Measurements from ENCODE around the gene SIGLEC5.
A peak's percentile ranks its signal among the peaks of the same experiment; 100 is the strongest.

The SIGLEC5 gene

GRCh38 chr19:51627491-51628138 lies 2.6 kb downstream of the SIGLEC5 start:
- DNase-seq (ENCODE audit: low spot score), result no peak

- DNase-seq (ENCODE audit: low spot score), result no peak
Observed at GRCh38 chr19:51626675-51627074, 3.5 kb downstream of the SIGLEC5 start.

GRCh38 chr19:51621178-51621577 lies 9.0 kb downstream of the SIGLEC5 start:
- no peak for DNase-seq (ENCODE audit: low spot score)

- DNase-seq (ENCODE audit: low spot score), result no peak
Observed at GRCh38 chr19:51615991-51616390, 14.2 kb downstream of the SIGLEC5 start.

GRCh38 chr19:51614789-51615188 lies 15.4 kb downstream of the SIGLEC5 start:
- no peak for DNase-seq (ENCODE audit: low spot score)

GRCh38 chr19:51610576-51610975 lies 19.6 kb downstream of the SIGLEC5 start:
- DNase-seq (ENCODE audit: low spot score), result no peak

- DNase-seq (ENCODE audit: low spot score), result peak; percentile 66
Observed at GRCh38 chr19:51607920-51608562, 22.2 kb downstream of the SIGLEC5 start.

GRCh38 chr19:51607077-51607476 lies 23.1 kb downstream of the SIGLEC5 start:
- DNase-seq (ENCODE audit: low spot score), result no peak

- no peak for DNase-seq (ENCODE audit: low spot score)
Observed at GRCh38 chr19:51602189-51602854, 27.9 kb downstream of the SIGLEC5 start.

GRCh38 chr19:51600940-51601580 lies 29.1 kb downstream of the SIGLEC5 start:
- no peak for DNase-seq (ENCODE audit: low spot score)

- DNase-seq (ENCODE audit: low spot score), result no peak
Observed at GRCh38 chr19:51599084-51599483, 31.1 kb downstream of the SIGLEC5 start.

- no peak for DNase-seq (ENCODE audit: low spot score)
Observed at GRCh38 chr19:51598159-51598915, 31.9 kb downstream of the SIGLEC5 start.

GRCh38 chr19:51595190-51596175 lies 34.7 kb downstream of the SIGLEC5 start:
- DNase-seq (ENCODE audit: low spot score), result no peak

- no peak for DNase-seq (ENCODE audit: low spot score)
Observed at GRCh38 chr19:51594774-51595109, 35.5 kb downstream of the SIGLEC5 start.

GRCh38 chr19:51593969-51594773 lies 36.0 kb downstream of the SIGLEC5 start:
- DNase-seq (ENCODE audit: low spot score), result peak; percentile 97

- no peak for DNase-seq (ENCODE audit: low spot score)
Observed at GRCh38 chr19:51593138-51593890, 36.9 kb downstream of the SIGLEC5 start.

- no peak for DNase-seq (ENCODE audit: low spot score)
Observed at GRCh38 chr19:51592521-51592920, 37.7 kb downstream of the SIGLEC5 start.

- no peak for DNase-seq (ENCODE audit: low spot score)
Observed at GRCh38 chr19:51590441-51590840, 39.8 kb downstream of the SIGLEC5 start.

GRCh38 chr19:51589511-51589910 lies 40.7 kb downstream of the SIGLEC5 start:
- DNase-seq (ENCODE audit: low spot score), result no peak
